H7 (cell line): ENCODE data around the gene FCGR3A. TPM values are rescaled to one million over a fixed set of nuclear protein-coding genes. Genes with fewer than 3 reads are reported as not detected.

Source experiments
- DNase-seq: peaks from one replicate; pipeline ENCODE4 v3.0.0; 2012
- H3K27me3 ChIP-seq: 2 replicates; pipeline ENCODE4 v1.6.0; 2011; ENCODE audit warnings: mild to moderate bottlenecking, low read length; ENCODE audit not compliant: control insufficient read depth, insufficient read depth
- H3K36me3 ChIP-seq: replicated peaks from 2 replicates; pipeline ENCODE4 v1.5.1; 2011; ENCODE audit warnings: low read length; ENCODE audit not compliant: control insufficient read depth, insufficient read depth
- H3K4me3 ChIP-seq: 2 replicates; pipeline ENCODE4 v1.5.1; 2011; ENCODE audit warnings: low read depth, mild to moderate bottlenecking, control low read depth, low read length, moderate library complexity; ENCODE audit not compliant: insufficient read depth
- total RNA-seq: library from RNA; depleted of rRNA; stranded (reverse); fragments of >200 nt; shearing (Covaris generic); gene quantifications from 2 replicates; pipeline ENCODE4 v1.2.3, GENCODE V29; 2014; rRNA removed

FCGR3A gene
- total RNA-seq, 1 experiment from 2014 or later = not detected

DNA sequence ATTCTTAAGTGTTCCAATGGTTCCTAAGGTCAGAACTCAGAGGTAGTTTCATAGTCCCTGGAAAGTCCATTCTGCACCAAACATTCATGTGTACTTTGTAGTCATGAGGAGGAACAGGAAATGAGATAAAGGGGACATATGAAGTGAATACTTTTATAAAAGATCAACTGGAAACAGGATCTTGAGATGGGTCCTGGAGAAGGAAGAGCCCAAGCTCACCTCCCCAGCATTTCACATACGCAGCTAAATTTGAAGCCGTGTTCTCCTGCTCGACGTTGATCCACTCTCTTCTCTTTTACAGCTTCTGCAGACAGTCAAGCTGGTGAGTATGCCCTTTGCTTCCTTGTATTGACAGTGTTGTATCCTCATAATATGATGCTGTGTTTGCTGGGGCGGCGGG is 43.9 kb downstream of the FCGR3A start:
- H3K4me3 ChIP-seq = no peak overlapping the region
- no peaks in the 10 kb centered on the region for H3K36me3 ChIP-seq
- DNase-seq = no peak
- no peaks in the 10 kb centered on the region; the same call in 1 of the 2 replicates for H3K27me3 ChIP-seq

DNA sequence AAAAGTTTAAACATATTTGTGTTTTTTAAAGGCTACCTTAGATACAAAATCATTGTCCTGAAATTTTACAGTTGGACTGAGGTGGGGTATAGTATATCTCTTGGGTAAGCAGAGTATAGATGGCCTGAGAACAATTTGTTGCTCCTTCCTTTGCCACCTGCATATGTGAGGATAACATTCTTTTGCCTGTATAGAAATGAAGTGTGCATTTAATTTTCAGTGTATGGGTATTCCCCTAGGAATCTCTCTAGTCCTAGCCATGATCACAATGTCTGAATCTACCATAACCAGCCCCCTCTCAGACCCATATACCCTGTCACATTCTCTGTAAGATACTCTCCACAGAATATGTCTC is 46.2 kb downstream of the FCGR3A start:
- DNase-seq = no peak
- Histone ChIP-seq H3K4me3 (no peak overlapping the region), H3K36me3 (no peaks in the 10 kb centered on the region), H3K27me3 (no peaks in the 10 kb centered on the region; the same call in 1 of the 2 replicates)

GRCh38 chr1:161502641-161503393 is 46.8 kb downstream of the FCGR3A start:
- no peaks in the 10 kb centered on the region; the same call in 1 of the 2 replicates for H3K27me3 ChIP-seq
- no peak overlapping the region for H3K4me3 ChIP-seq
- no peaks in the 10 kb centered on the region for H3K36me3 ChIP-seq
- DNase-seq = no peak

GRCh38 chr1:161502181-161502580 is 47.4 kb downstream of the FCGR3A start:
- Histone ChIP-seq H3K36me3 (no peaks in the 10 kb centered on the region), H3K4me3 (no peak overlapping the region), H3K27me3 (no peaks in the 10 kb centered on the region; the same call in 1 of the 2 replicates)
- DNase-seq = no peak

DNA sequence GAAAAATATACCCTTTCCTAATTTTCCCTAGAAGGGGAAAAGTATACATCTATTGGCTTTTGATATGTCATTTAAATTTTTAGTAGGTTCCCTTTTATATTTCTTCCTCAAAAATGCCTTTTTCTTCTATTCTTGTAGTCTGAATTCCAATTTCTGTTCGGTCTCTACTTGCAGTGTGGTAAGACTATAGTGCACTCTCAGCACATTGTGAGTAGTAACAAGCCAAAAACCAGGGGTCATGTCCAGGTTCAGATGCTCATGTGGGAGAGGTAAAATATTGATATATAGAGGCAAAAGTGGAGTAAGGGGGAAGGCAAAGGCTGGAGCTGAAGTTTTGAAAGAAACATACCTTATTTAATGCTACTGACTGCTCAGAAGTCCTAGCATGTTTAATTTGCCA is 48.4 kb downstream of the FCGR3A start:
- no peak for DNase-seq
- Histone ChIP-seq H3K27me3 (no peaks in the 10 kb centered on the region; the same call in 1 of the 2 replicates), H3K36me3 (no peaks in the 10 kb centered on the region), H3K4me3 (no peak overlapping the region)

GRCh38 chr1:161499099-161500039 is 50.2 kb downstream of the FCGR3A start:
- Histone ChIP-seq H3K27me3 (no peaks in the 10 kb centered on the region; the same call in 1 of the 2 replicates), H3K36me3 (no peaks in the 10 kb centered on the region), H3K4me3 (no peak overlapping the region)
- DNase-seq = no peak

GRCh38 chr1:161498646-161499045 is 51.0 kb downstream of the FCGR3A start:
- Histone ChIP-seq H3K36me3 (no peaks in the 10 kb centered on the region), H3K4me3 (no peak overlapping the region), H3K27me3 (no peaks in the 10 kb centered on the region; the same call in 1 of the 2 replicates)
- no peak for DNase-seq

GRCh38 chr1:161497961-161498360 is 51.7 kb downstream of the FCGR3A start:
- Histone ChIP-seq H3K36me3 (no peaks in the 10 kb centered on the region), H3K4me3 (no peak overlapping the region), H3K27me3 (no peaks in the 10 kb centered on the region; the same call in 1 of the 2 replicates)
- DNase-seq = no peak

GRCh38 chr1:161495490-161495889 is 54.1 kb downstream of the FCGR3A start:
- DNase-seq = no peak
- H3K4me3 ChIP-seq = no peak overlapping the region
- H3K27me3 ChIP-seq = peaks cover 2% of the 10 kb centered on the region; the same call in 1 of the 2 replicates
- no peaks in the 10 kb centered on the region for H3K36me3 ChIP-seq

DNA sequence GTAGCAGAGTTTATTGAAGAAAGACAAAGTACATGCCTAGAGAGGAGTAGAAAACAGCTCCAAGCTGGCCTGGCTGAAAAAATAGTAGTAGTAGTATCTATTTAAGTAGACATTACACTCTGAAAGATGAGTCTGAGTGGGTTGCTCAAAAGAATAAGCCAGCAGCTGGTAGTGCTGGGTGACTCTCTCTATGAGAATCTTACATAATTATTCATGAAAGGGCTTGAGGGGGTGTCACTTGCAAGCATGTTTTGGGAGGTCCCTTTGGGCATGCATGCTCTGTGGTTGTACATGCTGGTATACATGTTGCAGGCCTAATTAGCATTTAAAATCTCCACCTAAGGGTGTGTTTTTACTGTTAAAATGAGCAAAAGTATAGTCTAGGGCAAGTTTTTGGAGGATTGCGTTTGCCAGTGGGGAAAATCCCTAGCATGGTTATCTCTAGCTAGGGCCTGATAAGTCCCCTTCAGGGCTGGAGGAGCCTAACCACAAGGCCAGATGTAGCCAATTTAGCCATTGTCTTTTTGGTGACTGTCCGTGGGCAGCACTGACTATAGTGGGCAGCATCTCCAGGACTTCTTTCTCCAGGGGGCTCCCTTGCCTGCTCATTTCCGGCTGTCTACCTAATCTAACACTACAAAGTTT is 55.4 kb downstream of the FCGR3A start:
- DNase-seq = no peak
- H3K4me3 ChIP-seq = no peak overlapping the region
- no peaks in the 10 kb centered on the region for H3K36me3 ChIP-seq
- peaks cover 2% of the 10 kb centered on the region; the same call in 1 of the 2 replicates for H3K27me3 ChIP-seq

GRCh38 chr1:161492827-161493226 is 56.8 kb downstream of the FCGR3A start:
- no peaks in the 10 kb centered on the region for H3K36me3 ChIP-seq
- no peak overlapping the region for H3K4me3 ChIP-seq
- DNase-seq = no peak
- peaks cover 4% of the 10 kb centered on the region; the same call in 1 of the 2 replicates for H3K27me3 ChIP-seq

Other genes starting within 250 kb of the FCGR3A start
- gene MPZ, start 239.8 kb downstream of the FCGR3A start, total RNA-seq = 3.5 and 5.6 TPM in 2 replicates
- gene SDHC, start 235.4 kb downstream of the FCGR3A start, total RNA-seq = 37.3 and 44.3 TPM in 2 replicates
- gene CFAP126, start 181.9 kb downstream of the FCGR3A start, total RNA-seq = not detected in 2 replicates
- gene FCGR2A, start 44.4 kb downstream of the FCGR3A start, total RNA-seq = not detected in 2 replicates
- 0.04 TPM in 1 of 2 replicates, not detected in the other for gene HSPA6, start 25.3 kb downstream of the FCGR3A start, total RNA-seq
- not detected in 2 replicates for gene FCGR3B, start 81.4 kb upstream of the FCGR3A start, total RNA-seq
- not detected in 2 replicates for gene FCGR2B, start 113.3 kb upstream of the FCGR3A start, total RNA-seq
- not detected in 2 replicates for gene FCRLA, start 157.4 kb upstream of the FCGR3A start, total RNA-seq
- gene FCRLB, start 171.7 kb upstream of the FCGR3A start, total RNA-seq = 0.55 and 0.74 TPM in 2 replicates
- gene DUSP12, start 200.0 kb upstream of the FCGR3A start, total RNA-seq = 38.1 and 42.8 TPM in 2 replicates
- gene ATF6, start 216.5 kb upstream of the FCGR3A start, total RNA-seq = 13.4 and 17.8 TPM in 2 replicates